ENCODE data around the gene SLC6A12.

Gene SLC6A12

GRCh38 chr12:212715-213526 lies 1.0 kb downstream of the SLC6A12 start:
- DNase-seq = no peak

DNA sequence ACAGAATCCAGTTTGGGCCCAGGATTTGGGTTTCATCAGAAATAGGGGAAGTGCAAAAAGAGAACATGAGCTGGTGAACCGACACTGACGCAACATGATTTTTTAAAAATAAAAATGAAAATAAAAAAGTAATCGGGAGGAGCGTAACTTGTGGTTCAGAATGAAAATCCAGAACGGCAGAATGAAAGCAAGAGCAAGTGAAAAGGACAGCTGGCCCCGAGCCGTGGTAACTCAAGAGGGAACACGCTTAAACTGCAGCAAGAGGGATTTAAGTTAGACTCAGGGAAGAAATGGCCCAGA lies 1.6 kb downstream of the SLC6A12 start:
- DNase-seq = no peak

GRCh38 chr12:211639-212414 lies 2.1 kb downstream of the SLC6A12 start:
- no peak for DNase-seq

DNA sequence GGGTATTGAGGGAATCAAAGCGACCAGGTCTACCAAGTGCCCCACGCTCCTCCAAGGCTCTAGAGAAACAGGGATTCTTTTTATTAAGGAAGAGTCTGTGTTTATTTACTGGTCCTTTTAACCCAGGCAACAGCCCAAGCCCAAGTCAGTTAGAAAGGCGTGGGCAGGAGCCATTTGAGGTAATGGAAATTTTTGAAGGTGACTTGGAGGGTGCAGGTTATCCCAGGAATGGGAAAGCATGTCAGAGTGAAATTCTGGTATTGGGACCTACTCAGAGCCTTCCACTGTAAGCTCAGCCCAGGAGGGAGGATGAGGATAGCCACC lies 2.9 kb downstream of the SLC6A12 start:
- DNase-seq = no peak

- no peak for DNase-seq
Observed at GRCh38 chr12:210277-211141, 3.4 kb downstream of the SLC6A12 start.

- DNase-seq = no peak
Observed at GRCh38 chr12:209851-210250, 4.1 kb downstream of the SLC6A12 start.

DNA sequence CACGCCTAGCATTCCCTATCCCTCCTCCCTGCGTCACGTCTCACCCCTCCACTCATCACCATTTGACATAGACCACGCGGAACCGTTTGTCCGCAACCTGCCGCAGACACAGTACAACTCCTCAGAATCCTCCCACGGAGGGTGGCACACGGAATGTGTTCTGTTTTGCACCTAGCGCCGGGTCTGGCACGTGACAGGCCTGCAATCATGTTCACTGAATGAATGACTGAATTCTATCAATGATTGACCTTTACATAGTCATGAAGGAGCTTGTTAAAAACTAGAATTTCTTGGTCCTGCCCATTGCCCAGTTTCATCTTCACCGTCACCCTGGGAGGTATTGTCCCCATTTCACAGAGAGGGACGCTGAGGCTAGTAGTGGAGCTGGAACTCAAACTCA lies 4.7 kb downstream of the SLC6A12 start:
- DNase-seq = no peak

DNA sequence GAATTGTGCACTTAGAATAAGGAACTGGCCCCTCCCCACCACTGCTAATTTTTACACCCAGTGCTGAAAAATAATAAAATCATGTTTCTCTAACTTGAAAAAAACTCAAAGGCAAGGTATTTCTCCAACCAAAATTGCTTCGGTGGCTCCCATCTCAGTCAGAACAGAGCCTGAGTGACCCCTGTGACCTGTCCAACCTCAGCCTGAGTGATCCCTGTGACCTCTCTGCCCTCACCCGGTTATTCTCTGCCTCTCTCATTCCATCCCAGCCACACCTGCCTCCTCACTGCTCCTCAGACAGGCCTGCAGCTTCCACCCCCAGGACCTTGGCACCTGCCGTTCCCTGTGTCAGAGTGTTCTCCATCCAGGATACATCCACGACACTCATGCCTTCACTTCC lies 5.1 kb downstream of the SLC6A12 start:
- no peak for DNase-seq

- no peak for DNase-seq
Observed at GRCh38 chr12:207804-208203, 6.2 kb downstream of the SLC6A12 start.

DNA sequence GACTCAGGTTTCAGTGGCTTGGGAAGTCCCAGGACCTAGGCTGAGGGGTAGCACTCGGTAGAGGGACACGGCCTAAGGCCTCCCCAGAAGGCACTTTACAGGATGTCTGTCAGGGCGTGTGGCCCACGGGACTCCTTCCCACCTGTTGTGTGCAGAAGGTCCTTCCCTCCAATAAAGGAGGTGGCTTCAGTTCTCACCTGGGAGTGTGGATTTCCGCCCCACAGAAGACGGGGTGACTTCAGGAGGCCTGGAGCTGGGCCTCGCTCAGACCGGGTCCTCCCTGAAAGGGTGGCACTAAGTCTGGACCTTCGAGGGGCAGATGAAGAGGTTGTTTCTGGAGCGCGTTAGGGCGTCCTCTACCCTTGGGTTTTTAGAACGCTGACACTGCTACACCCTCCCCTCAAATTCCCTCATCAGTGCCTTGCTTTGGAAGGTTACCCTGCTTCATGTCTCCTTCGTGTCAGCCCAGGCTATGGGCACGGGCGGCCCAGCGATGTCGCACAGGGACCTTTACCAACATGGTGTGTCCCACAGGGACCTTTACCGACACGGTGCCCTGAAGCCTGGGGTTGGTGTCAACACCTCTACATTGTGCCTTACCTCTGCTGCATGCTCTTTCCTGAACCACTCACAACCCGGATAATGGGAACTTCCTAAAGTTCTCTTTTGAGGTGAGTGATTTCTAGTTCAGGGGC lies 7.1 kb downstream of the SLC6A12 start:
- no peak for DNase-seq

DNA sequence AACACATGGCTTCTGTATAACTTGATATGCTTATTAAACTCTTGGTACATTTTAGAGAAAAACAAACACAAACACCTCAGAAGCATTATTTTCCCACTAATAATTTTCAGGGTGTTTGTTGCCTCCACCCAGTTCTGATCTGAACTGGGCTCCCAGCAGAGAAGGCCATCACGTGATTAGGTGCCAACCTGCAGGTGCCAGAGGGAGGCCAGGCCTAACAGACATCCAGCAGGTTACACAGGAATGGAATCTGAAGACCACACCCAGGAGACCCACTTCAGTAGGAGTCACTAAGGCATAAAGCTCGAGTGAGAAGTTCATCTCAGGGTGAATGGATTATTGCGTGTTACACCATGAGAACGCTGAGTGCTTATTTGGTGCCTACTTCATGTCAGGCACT lies 8.9 kb downstream of the SLC6A12 start:
- no peak for DNase-seq

- DNase-seq = no peak
Observed at GRCh38 chr12:204261-204678, 9.7 kb downstream of the SLC6A12 start.

- no peak for DNase-seq
Observed at GRCh38 chr12:203462-204260, 10.3 kb downstream of the SLC6A12 start.

DNA sequence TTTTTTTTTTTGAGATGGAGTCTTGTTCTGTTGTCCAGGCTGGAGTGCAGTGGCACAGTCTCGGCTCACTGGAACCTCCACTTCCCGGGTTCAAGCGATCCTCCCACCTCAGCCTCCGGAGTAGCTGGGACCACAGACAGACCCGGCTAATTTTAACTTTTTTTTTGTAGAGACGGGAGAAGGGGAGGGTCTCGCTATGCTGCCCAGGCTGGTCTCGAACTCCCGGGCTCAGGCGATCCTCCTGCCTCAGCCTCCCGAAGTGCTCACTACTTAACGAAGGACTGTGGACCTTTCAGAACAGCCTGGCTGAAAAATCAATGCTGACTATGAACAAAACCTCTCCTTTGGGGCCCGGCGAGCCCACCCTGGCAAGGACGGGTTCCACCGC lies 10.9 kb downstream of the SLC6A12 start:
- no peak for DNase-seq

- DNase-seq = no peak
Observed at GRCh38 chr12:202081-202731, 11.8 kb downstream of the SLC6A12 start.

- DNase-seq = no peak
Observed at GRCh38 chr12:201361-201760, 12.6 kb downstream of the SLC6A12 start.

DNA sequence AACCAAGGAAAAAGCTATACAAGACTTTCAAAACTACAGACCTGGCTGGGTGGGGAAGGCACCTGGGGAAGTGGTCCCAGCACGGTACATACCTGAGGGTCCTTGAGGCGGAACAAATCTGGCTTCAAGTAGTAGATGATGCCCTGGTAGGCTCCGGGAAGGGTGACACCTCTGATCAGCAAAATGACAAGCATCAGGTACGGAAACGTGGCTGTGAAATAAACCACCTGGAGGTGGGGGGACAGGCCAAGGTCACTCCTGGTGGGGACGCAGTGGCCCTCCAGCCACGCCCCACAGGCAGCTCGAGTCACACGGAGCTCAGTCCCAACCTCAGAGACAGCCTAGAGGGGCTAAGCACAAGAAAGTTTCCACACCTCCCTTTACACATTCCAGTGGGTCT lies 15.3 kb downstream of the SLC6A12 start:
- DNase-seq = no peak

DNA sequence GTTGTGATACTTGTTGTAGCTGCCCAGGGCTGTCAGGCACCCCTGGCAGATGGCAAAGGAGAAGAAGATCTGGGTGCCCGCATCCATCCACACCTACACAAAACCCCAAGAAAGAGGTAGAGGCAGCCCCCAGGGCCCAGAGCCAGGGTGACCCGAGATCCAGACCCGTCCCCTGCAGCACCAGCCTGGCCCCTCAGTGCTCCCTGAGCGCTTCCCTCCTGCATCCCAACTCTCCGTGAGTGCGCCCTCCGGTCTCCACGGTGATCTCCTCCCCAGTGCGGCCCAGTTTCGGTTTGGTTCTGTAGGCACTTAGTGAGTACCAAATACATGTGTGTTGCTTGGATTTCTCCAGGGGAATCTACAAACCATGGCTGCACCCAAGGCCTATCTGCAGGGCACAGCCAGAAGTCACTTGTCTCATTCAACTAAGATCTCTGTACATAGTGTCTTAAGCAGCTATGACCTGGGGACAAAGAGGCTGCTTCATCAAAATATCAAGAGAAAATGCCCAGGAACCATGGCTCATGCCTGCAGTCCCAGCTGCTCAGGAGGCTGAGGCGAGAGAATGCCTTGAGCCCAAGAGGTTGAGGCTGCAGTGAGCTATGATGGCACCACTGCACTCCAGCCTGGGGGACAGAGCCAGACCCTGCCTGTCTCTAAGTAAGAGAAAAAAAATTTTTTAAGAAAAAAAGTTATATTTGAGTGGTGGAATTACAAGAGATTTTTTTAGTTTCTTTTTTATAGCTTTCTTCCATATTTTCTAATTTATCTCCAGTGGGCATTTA lies 15.9 kb downstream of the SLC6A12 start:
- DNase-seq = no peak

- no peak for DNase-seq
Observed at GRCh38 chr12:197347-197746, 16.6 kb downstream of the SLC6A12 start.

DNA sequence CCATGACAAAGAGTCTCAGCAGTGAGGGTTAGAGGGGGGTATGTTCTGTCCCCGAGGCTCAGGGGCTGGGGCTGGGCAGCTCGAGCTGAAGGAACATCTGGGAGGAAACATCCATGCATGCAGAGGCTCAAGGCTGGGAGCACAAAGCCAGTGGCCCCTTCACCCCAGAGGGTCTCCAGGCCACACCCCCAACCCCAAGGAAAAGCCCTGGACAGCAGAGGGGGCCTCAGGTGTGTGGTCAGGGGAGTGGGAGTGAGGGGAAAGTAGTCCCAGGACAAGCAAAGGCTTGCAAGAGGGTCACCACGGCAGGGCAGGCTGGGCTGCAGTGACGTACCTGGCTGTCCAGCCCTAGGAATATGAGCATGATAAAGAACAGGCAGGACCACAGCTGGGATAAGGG lies 17.5 kb downstream of the SLC6A12 start:
- no peak for DNase-seq

- DNase-seq = no peak
Observed at GRCh38 chr12:195951-196350, 18.0 kb downstream of the SLC6A12 start.
